Liver (tissue), 3 donors: ENCODE measurements around the gene ATF1.

Experiments
- CTCF ChIP-seq: fragments of 150-350 bp; IDR thresholded peaks from 2 replicates; pipeline ENCODE4 v1.5.1; 2017; ENCODE audit warnings: improper control_type of control experiment, low read depth, low read length; ENCODE audit not compliant: missing input control
- EGR1 ChIP-seq, 2 donors: IDR thresholded peaks; 2 replicates each; pipeline ENCODE4 v1.6.1; 2016 to 2018; ENCODE audit warnings: antibody characterized with exemption in 2 of 2, low read depth in 2 of 2
- GABPA ChIP-seq, 2 donors: IDR thresholded peaks in 1 of 2; conservative IDR thresholded peaks in 1 of 2; 2 replicates each; pipeline ENCODE4 v1.6.1; 2016; ENCODE audit warnings: antibody characterized with exemption in 2 of 2, mild to moderate bottlenecking in 1 of 2, moderate library complexity in 1 of 2
- HNF4A ChIP-seq, 2 donors: conservative IDR thresholded peaks; 2 replicates each; pipeline ENCODE4 v1.6.1; 2016; ENCODE audit warnings: antibody characterized with exemption in 2 of 2, mild to moderate bottlenecking in 2 of 2
- JUND ChIP-seq, 2 donors: IDR thresholded peaks; 2 replicates each; pipeline ENCODE4 v1.6.1; 2016; ENCODE audit warnings: antibody characterized with exemption in 2 of 2
- MAX ChIP-seq: IDR thresholded peaks from 2 replicates; pipeline ENCODE4 v1.6.1; 2016; ENCODE audit warnings: antibody characterized with exemption
- RAD21 ChIP-seq, 2 donors: IDR thresholded peaks; 2 replicates each; pipeline ENCODE4 v1.6.1; 2016; ENCODE audit warnings: antibody characterized with exemption in 2 of 2, mild to moderate bottlenecking in 2 of 2
- RXRA ChIP-seq, 2 donors: IDR thresholded peaks; 2 replicates each; pipeline ENCODE4 v1.6.1; 2017 to 2018; ENCODE audit warnings: antibody characterized with exemption in 2 of 2, mild to moderate bottlenecking in 1 of 2
- SP1 ChIP-seq: IDR thresholded peaks from 2 replicates; pipeline ENCODE4 v1.6.1; 2018; ENCODE audit warnings: antibody characterized with exemption, mild to moderate bottlenecking
- TAF1 ChIP-seq: conservative IDR thresholded peaks from 2 replicates; pipeline ENCODE4 v1.6.1; 2016; ENCODE audit warnings: antibody characterized with exemption, mild to moderate bottlenecking
- YY1 ChIP-seq: IDR thresholded peaks from 2 replicates; pipeline ENCODE4 v1.6.1; 2016; ENCODE audit warnings: antibody characterized with exemption, mild to moderate bottlenecking
- ZBTB33 ChIP-seq: IDR thresholded peaks from 2 replicates; pipeline ENCODE4 v1.6.1; 2016; ENCODE audit warnings: antibody characterized with exemption
- TF ChIP-seq, protein P1 (sequence below): IDR thresholded peaks from 2 replicates; pipeline ENCODE4 v1.6.1; 2016; ENCODE audit warnings: antibody characterized with exemption
- TF ChIP-seq, protein P2 (sequence below): IDR thresholded peaks from 2 replicates; pipeline ENCODE4 v1.6.1; 2016; ENCODE audit warnings: antibody characterized with exemption, mild to moderate bottlenecking
- donor health status: healthy.
- donor health status: healthy.

DNA sequence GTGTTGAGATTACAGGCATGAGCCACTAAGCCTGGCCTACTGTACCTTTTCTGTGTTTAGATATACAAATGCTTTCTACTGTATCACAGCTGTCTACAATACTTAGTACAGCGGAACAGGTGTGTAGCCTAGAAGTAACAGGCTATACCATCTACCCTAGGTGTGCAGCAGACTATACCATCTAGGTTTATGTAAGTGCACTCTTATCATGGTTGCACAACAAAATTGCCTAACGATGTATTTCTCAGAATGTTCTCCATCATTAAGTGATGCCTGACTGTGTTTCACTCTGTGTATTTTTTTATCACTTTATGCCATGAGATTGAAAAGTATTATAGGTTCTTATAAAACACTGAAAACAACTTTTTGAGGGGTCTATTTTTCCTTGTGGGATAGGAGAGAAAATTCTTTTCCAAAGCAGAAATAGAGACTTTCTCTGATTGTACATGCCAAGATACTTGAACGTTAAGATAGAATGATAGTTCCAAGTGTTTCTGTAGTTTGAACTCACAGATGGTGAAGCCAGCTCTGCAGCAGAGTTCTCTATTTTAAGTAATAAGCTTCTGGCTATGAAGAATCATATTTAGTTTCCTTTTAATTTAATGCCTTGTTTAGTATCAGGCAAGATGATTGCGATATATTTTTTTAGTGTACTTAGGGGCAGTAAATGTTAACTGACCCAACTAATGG is 95.9 kb downstream of the ATF1 start:
- TF ChIP-seq CTCF, result no peak
- no peak for TF ChIP-seq GABPA (IDR thresholded peaks at IDR 0.05 in 1 of 2, conservative IDR thresholded peaks at IDR 0.05 in 1 of 2)
- TF ChIP-seq ZBTB33, result no peak
- TF ChIP-seq EGR1 (IDR thresholded peaks at IDR 0.05; ENCODE audit: low read depth in 2 of 2), result no peak
- no peak for TF ChIP-seq JUND (IDR thresholded peaks at IDR 0.05)
- TF ChIP-seq YY1, result no peak
- no peak for TF ChIP-seq RAD21 (IDR thresholded peaks at IDR 0.05)
- TF ChIP-seq SP1, result no peak
- TF ChIP-seq RXRA (IDR thresholded peaks at IDR 0.05), result no peak
- TF ChIP-seq MAX, result no peak
- TF ChIP-seq HNF4A (conservative IDR thresholded peaks at IDR 0.05), result no peak
- TF ChIP-seq, protein P1, sequence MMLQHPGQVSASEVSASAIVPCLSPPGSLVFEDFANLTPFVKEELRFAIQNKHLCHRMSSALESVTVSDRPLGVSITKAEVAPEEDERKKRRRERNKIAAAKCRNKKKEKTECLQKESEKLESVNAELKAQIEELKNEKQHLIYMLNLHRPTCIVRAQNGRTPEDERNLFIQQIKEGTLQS, result no peak
- TF ChIP-seq, protein P2, sequence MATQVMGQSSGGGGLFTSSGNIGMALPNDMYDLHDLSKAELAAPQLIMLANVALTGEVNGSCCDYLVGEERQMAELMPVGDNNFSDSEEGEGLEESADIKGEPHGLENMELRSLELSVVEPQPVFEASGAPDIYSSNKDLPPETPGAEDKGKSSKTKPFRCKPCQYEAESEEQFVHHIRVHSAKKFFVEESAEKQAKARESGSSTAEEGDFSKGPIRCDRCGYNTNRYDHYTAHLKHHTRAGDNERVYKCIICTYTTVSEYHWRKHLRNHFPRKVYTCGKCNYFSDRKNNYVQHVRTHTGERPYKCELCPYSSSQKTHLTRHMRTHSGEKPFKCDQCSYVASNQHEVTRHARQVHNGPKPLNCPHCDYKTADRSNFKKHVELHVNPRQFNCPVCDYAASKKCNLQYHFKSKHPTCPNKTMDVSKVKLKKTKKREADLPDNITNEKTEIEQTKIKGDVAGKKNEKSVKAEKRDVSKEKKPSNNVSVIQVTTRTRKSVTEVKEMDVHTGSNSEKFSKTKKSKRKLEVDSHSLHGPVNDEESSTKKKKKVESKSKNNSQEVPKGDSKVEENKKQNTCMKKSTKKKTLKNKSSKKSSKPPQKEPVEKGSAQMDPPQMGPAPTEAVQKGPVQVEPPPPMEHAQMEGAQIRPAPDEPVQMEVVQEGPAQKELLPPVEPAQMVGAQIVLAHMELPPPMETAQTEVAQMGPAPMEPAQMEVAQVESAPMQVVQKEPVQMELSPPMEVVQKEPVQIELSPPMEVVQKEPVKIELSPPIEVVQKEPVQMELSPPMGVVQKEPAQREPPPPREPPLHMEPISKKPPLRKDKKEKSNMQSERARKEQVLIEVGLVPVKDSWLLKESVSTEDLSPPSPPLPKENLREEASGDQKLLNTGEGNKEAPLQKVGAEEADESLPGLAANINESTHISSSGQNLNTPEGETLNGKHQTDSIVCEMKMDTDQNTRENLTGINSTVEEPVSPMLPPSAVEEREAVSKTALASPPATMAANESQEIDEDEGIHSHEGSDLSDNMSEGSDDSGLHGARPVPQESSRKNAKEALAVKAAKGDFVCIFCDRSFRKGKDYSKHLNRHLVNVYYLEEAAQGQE, result no peak
- TF ChIP-seq TAF1, result no peak
